PFSK-1 (cell line): Measurements from ENCODE around the gene PCK2.

ENCODE experiments used
- FOXP2 ChIP-seq: optimal IDR thresholded peaks from 2 replicates; pipeline ENCODE3; 2011; ENCODE audit warnings: borderline replicate concordance, control low read depth, inconsistent platforms; ENCODE audit not compliant: insufficient read depth; ENCODE audit errors: extremely low read length, extremely low read depth
- POLR2AphosphoS5 ChIP-seq: IDR thresholded peaks from 2 replicates; pipeline ENCODE4 v1.6.1; 2012; ENCODE audit warnings: low read depth, mild to moderate bottlenecking, control low read depth, low read length, moderate library complexity
- REST ChIP-seq, 2 experiments: IDR thresholded peaks; 2 replicates each; pipeline versions ENCODE4 v1.6.1 to v1.8.0; 2011 to 2012; ENCODE audit warnings: low read depth in 2 of 2, low read length in 2 of 2, control low read depth in 1 of 2, inconsistent platforms in 1 of 2, mild to moderate bottlenecking in 1 of 2, moderate library complexity in 1 of 2; ENCODE audit not compliant: insufficient read depth in 1 of 2

- TF ChIP-seq POLR2AphosphoS5 = no peak
- no peak for TF ChIP-seq REST (IDR thresholded peaks at IDR 0.05; ENCODE audit: insufficient read depth in 1 of 2, low read depth in 2 of 2, low read length in 2 of 2)
- no peak for TF ChIP-seq FOXP2
Measured at GRCh38 chr14:24126939-24127338, 32.8 kb downstream of the PCK2 start.
